HG02970 (cell line): ENCODE results near the gene TRPC4AP.

Experiments
- ATAC-seq: cut with Tn5 transposase; IDR thresholded peaks from one replicate; pipeline ENCODE4 v1.9.1; 2021; ENCODE audit warnings: mild to moderate bottlenecking, moderate library complexity, moderate number of reproducible peaks; ENCODE audit not compliant: unreplicated experiment, low FRiP score

Gene TRPC4AP

DNA sequence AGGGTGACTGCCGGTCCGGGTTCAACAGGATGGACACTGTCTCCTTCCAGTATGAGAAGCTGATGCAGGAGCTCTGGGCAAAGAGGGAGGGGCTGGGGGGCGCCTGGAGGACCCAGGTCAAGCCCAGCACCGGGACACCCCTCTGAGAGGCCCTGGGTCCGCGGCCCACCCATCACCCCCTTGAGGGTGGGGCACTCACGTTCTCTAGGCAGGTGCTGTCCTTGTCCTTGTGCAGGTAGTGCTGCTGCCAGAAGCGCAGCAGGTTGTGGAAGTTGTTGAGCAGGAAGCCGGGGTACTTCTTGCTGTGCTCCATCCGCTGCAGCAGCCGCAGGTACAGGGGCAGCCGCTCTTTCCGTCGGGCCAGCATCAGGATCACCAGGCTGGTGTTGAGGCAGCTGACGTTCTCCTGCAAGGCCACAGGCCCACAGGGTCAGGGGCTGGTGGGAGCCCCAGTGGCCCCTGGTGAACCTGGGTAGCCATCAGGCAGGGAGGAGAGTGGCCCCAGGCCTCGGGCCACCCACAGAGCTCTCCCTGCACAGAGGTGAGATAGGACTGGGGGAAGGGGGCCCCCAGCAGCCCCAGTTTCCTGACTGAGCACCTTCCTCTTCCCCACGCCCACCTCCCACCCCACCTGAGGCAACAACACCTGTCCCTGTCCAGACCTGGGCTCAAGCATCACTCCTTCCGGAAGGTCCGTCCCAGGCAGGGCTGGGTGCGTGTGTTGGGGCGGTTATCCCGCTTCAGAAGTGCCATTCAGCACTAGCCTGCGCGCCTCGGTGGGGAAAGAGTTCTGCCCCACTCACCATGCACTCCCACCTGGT is 89.2 kb downstream of the TRPC4AP start:
- no peak for ATAC-seq

- ATAC-seq, result no peak
These were observed 90.0 kb downstream of the TRPC4AP start for GRCh38 chr20:35002426-35003210.

- ATAC-seq, result no peak
These were observed 90.8 kb downstream of the TRPC4AP start for GRCh38 chr20:35001596-35002362.

- ATAC-seq, result no peak
These were observed 91.5 kb downstream of the TRPC4AP start for GRCh38 chr20:35000922-35001595.

DNA sequence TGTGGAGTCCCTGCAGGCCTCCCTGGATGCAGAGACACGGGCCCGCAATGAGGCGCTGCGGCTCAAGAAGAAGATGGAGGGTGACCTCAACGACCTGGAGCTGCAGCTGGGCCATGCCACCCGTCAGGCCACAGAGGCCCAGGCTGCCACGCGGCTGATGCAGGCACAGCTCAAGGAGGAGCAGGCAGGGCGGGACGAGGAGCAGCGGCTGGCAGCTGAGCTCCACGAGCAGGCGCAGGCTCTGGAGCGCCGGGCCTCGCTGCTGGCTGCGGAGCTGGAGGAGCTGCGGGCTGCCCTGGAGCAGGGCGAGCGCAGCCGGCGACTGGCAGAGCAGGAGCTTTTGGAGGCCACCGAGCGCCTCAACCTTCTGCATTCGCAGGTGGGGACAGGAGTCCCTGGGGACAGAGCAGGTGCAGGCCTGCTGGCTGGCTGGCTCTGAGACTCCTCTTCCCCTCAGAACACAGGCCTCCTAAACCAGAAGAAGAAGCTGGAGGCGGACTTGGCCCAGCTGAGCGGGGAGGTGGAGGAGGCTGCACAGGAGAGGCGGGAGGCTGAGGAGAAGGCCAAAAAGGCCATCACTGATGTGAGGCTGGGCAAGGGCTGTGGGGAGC is 92.2 kb downstream of the TRPC4AP start:
- no peak for ATAC-seq

DNA sequence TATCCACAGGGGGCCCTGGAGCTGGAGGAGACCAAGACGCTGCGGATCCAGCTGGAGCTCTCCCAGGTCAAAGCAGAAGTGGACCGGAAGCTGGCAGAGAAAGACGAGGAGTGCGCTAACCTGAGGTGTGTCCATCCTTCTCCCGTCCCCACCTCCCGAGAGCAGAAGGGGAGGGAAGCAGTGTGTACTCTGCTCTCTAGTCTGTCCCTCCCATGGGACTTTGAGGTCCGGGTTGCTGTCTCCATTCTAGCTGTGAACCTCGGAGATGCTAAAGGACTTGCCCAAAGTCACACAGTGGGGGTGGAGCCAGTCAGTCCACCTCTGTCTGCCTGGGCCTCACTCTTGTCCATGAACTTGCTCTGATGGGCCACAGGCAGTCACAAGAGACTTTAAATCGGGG is 92.8 kb downstream of the TRPC4AP start:
- no peak for ATAC-seq

DNA sequence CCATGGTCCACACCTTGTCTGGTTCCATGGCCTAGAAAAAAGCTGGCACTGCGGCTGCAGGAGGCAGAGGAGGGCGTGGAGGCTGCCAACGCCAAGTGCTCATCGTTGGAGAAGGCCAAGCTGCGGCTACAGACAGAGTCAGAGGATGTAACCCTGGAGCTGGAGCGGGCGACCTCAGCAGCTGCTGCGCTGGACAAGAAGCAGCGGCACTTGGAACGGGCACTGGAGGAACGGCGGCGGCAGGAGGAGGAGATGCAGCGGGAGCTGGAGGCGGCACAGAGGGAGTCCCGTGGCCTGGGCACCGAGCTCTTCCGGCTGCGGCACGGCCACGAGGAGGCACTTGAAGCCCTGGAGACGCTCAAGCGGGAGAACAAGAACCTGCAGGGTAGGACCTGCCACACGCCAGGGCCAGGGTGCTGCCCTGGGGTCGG is 93.6 kb downstream of the TRPC4AP start:
- no peak for ATAC-seq

DNA sequence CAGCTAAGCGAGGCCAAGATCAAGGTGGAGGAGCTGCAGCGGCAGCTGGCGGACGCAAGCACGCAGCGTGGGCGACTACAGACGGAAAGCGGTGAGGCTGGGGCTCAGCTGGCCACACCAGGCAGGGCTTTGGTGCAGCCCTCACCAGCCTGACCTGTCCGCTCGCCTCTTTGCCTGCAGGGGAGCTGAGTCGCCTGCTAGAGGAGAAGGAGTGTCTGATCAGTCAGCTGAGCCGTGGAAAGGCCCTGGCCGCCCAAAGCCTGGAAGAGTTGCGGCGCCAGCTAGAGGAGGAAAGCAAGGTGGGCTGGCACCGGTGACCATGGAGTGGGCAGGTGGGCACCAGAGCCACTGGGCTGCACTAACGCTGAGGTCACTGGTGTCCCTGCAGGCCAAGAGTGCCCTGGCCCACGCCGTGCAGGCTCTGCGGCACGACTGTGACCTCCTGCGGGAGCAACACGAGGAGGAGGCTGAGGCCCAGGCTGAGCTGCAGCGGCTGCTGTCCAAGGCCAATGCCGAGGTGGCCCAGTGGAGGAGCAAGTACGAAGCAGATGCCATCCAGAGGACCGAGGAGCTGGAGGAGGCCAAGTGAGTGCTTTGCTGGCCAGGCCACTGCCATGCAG is 94.2 kb downstream of the TRPC4AP start:
- no peak for ATAC-seq

DNA sequence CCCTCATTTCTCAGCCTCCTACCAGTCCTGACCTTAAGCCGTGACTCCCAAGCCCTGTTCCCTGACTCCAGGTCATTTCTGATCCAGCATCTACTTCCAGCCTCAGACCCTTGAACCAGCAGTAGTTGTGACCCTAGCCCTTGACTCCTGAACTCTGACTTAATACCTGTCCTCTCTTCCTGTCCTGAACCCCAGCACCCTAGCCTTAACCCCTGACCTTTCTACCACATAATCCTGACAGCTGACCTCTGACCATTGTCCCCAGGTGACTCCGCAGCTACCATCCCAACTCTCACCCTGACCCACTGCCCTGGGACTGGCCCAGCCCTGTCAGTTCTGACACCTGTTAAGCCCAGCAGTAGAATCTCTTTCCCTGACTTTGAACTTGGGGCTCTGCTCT is 94.8 kb downstream of the TRPC4AP start:
- ATAC-seq, result no peak

- no peak for ATAC-seq
These were observed 95.5 kb downstream of the TRPC4AP start for GRCh38 chr20:34997131-34997561.

DNA sequence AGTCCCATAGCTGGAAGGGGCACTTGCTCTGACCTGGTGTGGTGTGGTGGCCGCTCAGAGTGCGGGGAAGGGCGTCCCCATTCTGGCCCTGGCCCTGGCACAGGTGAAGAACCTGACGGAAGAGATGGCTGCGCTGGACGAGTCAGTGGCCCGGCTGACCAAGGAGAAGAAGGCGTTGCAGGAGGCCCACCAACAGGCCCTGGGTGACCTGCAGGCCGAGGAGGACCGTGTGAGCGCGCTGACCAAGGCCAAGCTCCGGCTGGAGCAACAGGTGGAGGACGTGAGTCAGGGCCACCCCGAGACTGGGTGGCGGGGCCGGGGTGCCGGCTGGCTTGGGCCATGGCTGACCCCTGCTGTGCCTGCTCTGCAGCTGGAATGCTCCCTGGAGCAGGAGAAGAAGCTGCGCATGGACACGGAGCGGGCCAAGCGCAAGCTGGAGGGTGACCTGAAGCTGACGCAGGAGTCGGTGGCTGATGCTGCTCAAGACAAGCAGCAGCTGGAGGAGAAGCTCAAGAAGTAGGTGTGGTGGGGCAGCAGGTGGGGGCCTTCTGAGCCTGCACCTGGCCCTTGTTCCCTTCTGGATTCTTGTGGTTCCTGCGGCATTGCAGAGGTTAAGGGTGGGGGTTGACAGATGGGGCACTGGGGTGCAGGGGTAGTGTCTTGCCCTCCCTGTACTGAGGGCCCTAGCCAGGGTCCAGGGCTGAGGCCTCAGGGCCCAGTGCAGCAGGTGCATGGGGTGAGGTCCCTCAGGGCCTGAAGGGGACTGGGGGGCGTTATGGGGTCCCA is 96.2 kb downstream of the TRPC4AP start:
- no peak for ATAC-seq

GRCh38 chr20:34995696-34996095 is 96.9 kb downstream of the TRPC4AP start:
- ATAC-seq, result no peak

DNA sequence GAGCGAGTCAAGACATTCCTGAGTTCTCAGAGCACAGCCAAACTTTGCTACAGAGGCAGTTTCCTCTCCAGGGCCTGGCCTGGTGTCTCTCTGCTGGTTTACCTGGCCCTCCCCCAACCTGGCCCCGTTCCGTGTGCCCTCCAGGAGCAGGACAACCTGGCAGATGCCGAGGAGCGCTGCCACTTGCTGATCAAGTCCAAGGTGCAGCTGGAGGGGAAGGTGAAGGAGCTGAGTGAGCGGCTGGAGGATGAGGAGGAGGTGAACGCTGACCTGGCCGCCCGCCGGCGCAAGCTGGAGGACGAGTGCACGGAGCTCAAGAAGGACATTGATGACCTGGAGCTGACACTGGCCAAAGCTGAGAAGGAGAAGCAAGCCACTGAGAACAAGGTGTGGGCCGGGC is 97.4 kb downstream of the TRPC4AP start:
- no peak for ATAC-seq

- ATAC-seq, result no peak
These were observed 98.0 kb downstream of the TRPC4AP start for GRCh38 chr20:34994509-34995131.

DNA sequence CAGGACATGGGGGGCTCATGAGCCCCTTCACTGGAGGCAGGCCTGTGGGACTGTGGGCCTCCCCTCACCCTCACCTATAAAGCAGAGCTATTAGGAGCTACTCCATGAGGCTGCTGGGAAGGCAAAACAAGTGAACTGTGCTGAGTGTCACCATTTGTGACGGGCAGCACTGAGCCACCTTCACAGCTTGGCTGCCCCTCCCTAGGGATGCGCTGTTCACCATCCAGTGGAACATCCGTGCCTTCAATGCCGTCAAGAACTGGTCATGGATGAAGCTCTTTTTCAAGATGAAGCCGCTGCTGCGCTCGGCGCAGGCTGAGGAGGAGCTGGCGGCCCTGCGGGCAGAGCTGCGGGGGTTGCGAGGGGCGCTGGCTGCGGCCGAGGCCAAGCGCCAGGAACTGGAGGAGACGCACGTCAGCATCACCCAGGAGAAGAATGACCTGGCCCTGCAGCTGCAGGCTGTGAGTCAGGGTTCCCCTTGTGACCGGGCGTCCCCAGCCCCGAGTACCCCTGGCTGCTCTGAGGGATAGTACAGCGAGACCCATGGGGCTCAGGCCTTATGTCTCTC is 98.6 kb downstream of the TRPC4AP start:
- ATAC-seq, result no peak

- no peak for ATAC-seq
These were observed 99.7 kb downstream of the TRPC4AP start for GRCh38 chr20:34992751-34993417.

DNA sequence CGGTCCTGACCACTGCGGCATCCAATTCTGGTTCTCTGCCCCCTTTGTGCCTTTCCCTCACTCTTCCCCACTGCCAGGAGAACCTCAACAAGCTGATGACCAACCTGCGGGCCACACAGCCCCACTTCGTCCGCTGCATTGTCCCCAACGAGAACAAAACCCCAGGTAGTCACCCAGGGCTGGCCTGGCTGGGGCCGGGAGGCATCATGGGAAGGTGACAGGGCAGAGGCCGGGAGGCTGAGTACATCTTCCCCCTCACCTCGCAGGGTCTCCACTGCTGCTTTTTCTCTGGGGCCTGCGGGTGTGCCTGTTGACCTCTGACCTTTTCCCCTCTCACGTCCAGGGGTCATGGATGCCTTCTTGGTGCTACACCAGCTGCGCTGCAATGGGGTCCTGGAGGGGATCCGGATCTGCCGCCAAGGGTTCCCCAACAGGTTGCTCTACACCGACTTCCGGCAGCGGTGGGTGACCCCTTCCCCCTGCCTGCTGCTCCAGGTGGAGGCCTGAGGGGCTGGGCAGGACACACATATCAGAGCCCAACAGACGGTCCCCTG is 101.9 kb downstream of the TRPC4AP start:
- no peak for ATAC-seq
